Natural killer cell (primary cell): ENCODE data around the gene CCER1. TPM values are rescaled to one million over a fixed set of nuclear protein-coding genes. Genes with fewer than 3 reads are reported as not detected.

ENCODE experiments used
- ATAC-seq, 3 donors: fragments of 150-1000 bp in 2 of 3; fragments of 200-7000 bp in 1 of 3; cut with Tn5 transposase; 1 replicate in 1 of 3; 2 replicates in 2 of 3; pipeline ENCODE4 v1.10.0; 2021; ENCODE audit warnings: mild to moderate bottlenecking in 2 of 3, moderate library complexity in 2 of 3
- DNase-seq, 2 donors: peaks; one replicate each; pipeline versions ENCODE4 v3.0.0 to v3.0.0-alpha.2; 2013 to 2021; ENCODE audit warnings: mixed read lengths in 1 of 2
- H3K27ac ChIP-seq: one replicate; pipeline ENCODE4 v1.5.1; 2013; ENCODE audit warnings: mild to moderate bottlenecking, low read length
- H3K27me3 ChIP-seq: one replicate; pipeline ENCODE4 v1.6.1; 2013; ENCODE audit warnings: low read length; ENCODE audit not compliant: control insufficient read depth, insufficient read depth
- H3K36me3 ChIP-seq: one replicate; pipeline ENCODE4 v1.6.1; 2013; ENCODE audit warnings: low read length; ENCODE audit not compliant: control insufficient read depth, insufficient read depth
- H3K4me1 ChIP-seq: one replicate; pipeline ENCODE4 v1.6.1; 2013; ENCODE audit warnings: low read length; ENCODE audit not compliant: control insufficient read depth, insufficient read depth
- H3K4me3 ChIP-seq: one replicate; pipeline ENCODE4 v1.5.1; 2013; ENCODE audit warnings: low read length
- H3K9me3 ChIP-seq: one replicate; pipeline ENCODE4 v1.6.1; 2013; ENCODE audit warnings: low read length; ENCODE audit not compliant: control insufficient read depth, insufficient read depth
- H3K27ac Mint-ChIP-seq, 2 donors: one replicate each; pipeline ENCODE4 v1.8.0; 2022; ENCODE audit warnings: mild to moderate bottlenecking in 2 of 2, mixed read lengths in 2 of 2, moderate library complexity in 1 of 2
- H3K27me3 Mint-ChIP-seq, 2 donors: one replicate each; pipeline ENCODE4 v1.8.0; 2022; ENCODE audit warnings: low read depth in 2 of 2, mixed read lengths in 2 of 2
- H3K36me3 Mint-ChIP-seq: one replicate; pipeline ENCODE4 v1.8.0; 2022; ENCODE audit warnings: mixed read lengths
- H3K4me1 Mint-ChIP-seq, 2 donors: one replicate each; pipeline ENCODE4 v1.8.0; 2022; ENCODE audit warnings: mixed read lengths in 2 of 2
- H3K4me3 Mint-ChIP-seq: one replicate; pipeline ENCODE4 v1.8.0; 2022; ENCODE audit warnings: mild to moderate bottlenecking, moderate library complexity, mixed read lengths
- H3K9me3 Mint-ChIP-seq, 2 donors: one replicate each; pipeline ENCODE4 v1.8.0; 2022; ENCODE audit warnings: mixed read lengths in 2 of 2
- WGBS: methylation state at CpG from one replicate; pipeline ENCODE4 v1.1.7; 2013; ENCODE audit warnings: missing lambda C conversion rate; ENCODE audit not compliant: insufficient coverage; 5-methylcytosine and 5-hydroxymethylcytosine counted together
- intact Hi-C: fragments of 100-400 bp; cut with micrococcal nuclease; formaldehyde crosslinking; loops from one replicate; pipeline ENCODE4 v1.14.2; 2022
- total RNA-seq, 4 donors: library from RNA; stranded (reverse); fragments of 120-200 nt in 1 of 4; gene quantifications; one replicate each; pipeline versions ENCODE4 v1.2.3 to v1.2.4, GENCODE V29; 2013 to 2022
- TF ChIP-seq, protein P1 (sequence below): fragments of 200-600 bp; IDR thresholded peaks from one replicate; pipeline ENCODE4 v1.8.0; 2022; ENCODE audit warnings: antibody characterized with exemption

Gene CCER1
- total RNA-seq, 3 donors from 2014 or later (not counting 1 experiment from before 2014, with no cell fraction given): not detected

- DNase-seq (no peak), ATAC-seq (no peak)
- no peaks in the 10 kb centered on the region for H3K36me3 ChIP-seq
- no peaks in the 10 kb centered on the region for H3K9me3 Mint-ChIP-seq
- no peak overlapping the region for H3K4me3 ChIP-seq
- no peak overlapping the region for H3K27ac ChIP-seq
- H3K27me3 Mint-ChIP-seq: no peaks in the 10 kb centered on the region
- H3K27me3 ChIP-seq: no peaks in the 10 kb centered on the region
- H3K27ac Mint-ChIP-seq: no peak overlapping the region
- TF ChIP-seq, protein P1, sequence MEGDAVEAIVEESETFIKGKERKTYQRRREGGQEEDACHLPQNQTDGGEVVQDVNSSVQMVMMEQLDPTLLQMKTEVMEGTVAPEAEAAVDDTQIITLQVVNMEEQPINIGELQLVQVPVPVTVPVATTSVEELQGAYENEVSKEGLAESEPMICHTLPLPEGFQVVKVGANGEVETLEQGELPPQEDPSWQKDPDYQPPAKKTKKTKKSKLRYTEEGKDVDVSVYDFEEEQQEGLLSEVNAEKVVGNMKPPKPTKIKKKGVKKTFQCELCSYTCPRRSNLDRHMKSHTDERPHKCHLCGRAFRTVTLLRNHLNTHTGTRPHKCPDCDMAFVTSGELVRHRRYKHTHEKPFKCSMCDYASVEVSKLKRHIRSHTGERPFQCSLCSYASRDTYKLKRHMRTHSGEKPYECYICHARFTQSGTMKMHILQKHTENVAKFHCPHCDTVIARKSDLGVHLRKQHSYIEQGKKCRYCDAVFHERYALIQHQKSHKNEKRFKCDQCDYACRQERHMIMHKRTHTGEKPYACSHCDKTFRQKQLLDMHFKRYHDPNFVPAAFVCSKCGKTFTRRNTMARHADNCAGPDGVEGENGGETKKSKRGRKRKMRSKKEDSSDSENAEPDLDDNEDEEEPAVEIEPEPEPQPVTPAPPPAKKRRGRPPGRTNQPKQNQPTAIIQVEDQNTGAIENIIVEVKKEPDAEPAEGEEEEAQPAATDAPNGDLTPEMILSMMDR: no peak
- no peaks in the 10 kb centered on the region for H3K9me3 ChIP-seq
- WGBS: no CpG with 5 or more reads among the region's 2 CpGs
- H3K36me3 Mint-ChIP-seq: no peaks in the 10 kb centered on the region
- no peak overlapping the region for H3K4me3 Mint-ChIP-seq
- intact Hi-C loops: no loop called here
- no peaks in the 10 kb centered on the region for H3K4me1 ChIP-seq
- no peaks in the 10 kb centered on the region for H3K4me1 Mint-ChIP-seq
Observed at GRCh38 chr12:90999527-90999926, 44.6 kb upstream of the CCER1 start.

DNA sequence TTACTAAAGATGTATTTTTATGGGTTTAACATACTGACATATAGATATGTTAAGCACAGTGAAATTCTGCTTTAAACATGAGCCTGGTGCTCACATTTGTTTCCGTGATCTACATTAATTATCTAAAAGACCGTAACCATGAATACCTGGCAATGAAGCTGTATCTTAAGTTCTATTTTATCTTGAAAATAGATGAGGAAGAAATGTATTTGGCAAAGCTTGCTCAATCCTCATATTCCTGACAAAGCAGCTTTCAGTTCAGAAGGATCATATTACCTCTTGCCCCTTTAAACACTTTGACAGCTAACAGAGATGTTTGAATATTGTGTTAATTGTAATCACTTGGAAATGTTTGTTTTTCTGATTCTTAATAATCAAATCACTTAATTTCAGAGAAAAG, 40.0 kb upstream of the CCER1 start:
- H3K27ac ChIP-seq: no peak overlapping the region
- DNase-seq (no peak), ATAC-seq (no peak)
- no peaks in the 10 kb centered on the region for H3K36me3 ChIP-seq
- H3K9me3 ChIP-seq: no peaks in the 10 kb centered on the region
- TF ChIP-seq, protein P1: no peak
- Mint-ChIP-seq H3K4me1 (no peaks in the 10 kb centered on the region), H3K9me3 (no peaks in the 10 kb centered on the region), H3K27me3 (no peaks in the 10 kb centered on the region), H3K36me3 (no peaks in the 10 kb centered on the region), H3K27ac (no peak overlapping the region), H3K4me3 (no peak overlapping the region)
- WGBS: 80% methylated on average over 1 of the region's 2 CpGs
- intact Hi-C loops: no loop called here
- no peaks in the 10 kb centered on the region for H3K4me1 ChIP-seq
- H3K27me3 ChIP-seq: no peaks in the 10 kb centered on the region
- H3K4me3 ChIP-seq: no peak overlapping the region

DNA sequence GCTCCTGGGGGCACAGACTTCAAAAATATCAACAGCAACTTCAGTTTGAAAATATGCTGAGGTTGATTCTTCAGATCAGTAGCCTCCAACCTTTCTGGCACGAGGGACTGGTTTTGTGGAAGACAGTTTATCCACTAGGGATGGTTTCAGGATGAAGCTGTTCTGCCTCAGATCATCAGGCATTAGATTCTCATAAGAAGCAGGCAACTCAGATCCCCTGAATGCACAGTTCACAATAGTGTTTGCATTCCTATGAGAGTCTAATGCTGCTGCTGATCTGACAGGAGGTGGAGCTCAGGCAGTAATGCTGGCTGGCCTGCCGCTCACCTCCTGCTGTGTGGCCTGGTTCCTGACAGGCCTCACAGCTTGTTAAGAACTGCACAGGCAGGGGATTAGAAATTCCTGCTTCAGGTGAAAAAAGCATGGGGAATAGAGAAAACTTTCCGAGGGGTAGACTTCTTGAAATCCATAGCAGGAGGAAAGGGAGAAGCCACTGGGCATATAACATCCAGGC, 37.0 kb upstream of the CCER1 start:
- H3K9me3 ChIP-seq: no peaks in the 10 kb centered on the region
- H3K27me3 ChIP-seq: no peaks in the 10 kb centered on the region
- Mint-ChIP-seq H3K4me1 (no peaks in the 10 kb centered on the region), H3K4me3 (no peak overlapping the region), H3K9me3 (no peaks in the 10 kb centered on the region), H3K36me3 (no peaks in the 10 kb centered on the region), H3K27me3 (no peaks in the 10 kb centered on the region), H3K27ac (no peak overlapping the region)
- WGBS: 83% methylated on average over 3 of the region's 3 CpGs
- H3K36me3 ChIP-seq: no peaks in the 10 kb centered on the region
- H3K4me1 ChIP-seq: no peaks in the 10 kb centered on the region
- no peak for DNase-seq
- TF ChIP-seq, protein P1: no peak
- no peak overlapping the region for H3K4me3 ChIP-seq
- no peak overlapping the region for H3K27ac ChIP-seq
- no peak for ATAC-seq
- intact Hi-C loops: no loop called here

DNA sequence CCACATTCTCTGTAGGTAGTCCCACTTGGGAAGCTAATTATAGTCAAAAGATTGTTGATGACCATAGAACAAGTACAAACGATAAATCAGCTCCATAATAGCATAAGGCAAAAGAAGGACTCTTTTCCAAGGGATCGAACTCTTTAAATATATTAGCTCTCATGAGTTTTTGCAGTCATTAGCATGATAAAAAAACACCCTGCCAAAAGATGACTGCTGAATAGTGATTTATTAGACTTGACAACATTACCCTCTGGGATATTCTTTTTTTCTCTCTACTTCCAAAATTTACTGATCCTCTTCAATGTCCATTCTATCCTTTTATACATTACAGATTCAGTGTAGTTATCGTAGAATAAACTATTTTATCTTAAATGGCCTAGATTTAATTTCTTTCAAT, 35.6 kb upstream of the CCER1 start:
- ATAC-seq (no peak), DNase-seq (no peak)
- H3K4me3 Mint-ChIP-seq: no peak overlapping the region
- Histone ChIP-seq H3K9me3 (no peaks in the 10 kb centered on the region), H3K4me1 (no peaks in the 10 kb centered on the region), H3K27me3 (no peaks in the 10 kb centered on the region), H3K27ac (no peak overlapping the region), H3K4me3 (no peak overlapping the region), H3K36me3 (no peaks in the 10 kb centered on the region)
- intact Hi-C loops: no loop called here
- WGBS: no CpG with 5 or more reads among the region's 3 CpGs
- H3K4me1 Mint-ChIP-seq: no peaks in the 10 kb centered on the region
- TF ChIP-seq, protein P1: no peak
- H3K27me3 Mint-ChIP-seq: no peaks in the 10 kb centered on the region
- H3K27ac Mint-ChIP-seq: no peak overlapping the region
- no peaks in the 10 kb centered on the region for H3K9me3 Mint-ChIP-seq
- no peaks in the 10 kb centered on the region for H3K36me3 Mint-ChIP-seq
